Midbrain (tissue), 1 donor: Measurements from ENCODE around the gene AHI1.
A peak's percentile ranks its signal among the peaks of the same experiment; 100 is the strongest.

Source experiments
- DNase-seq: peaks from one replicate; lab custom pipeline; 2025; lab: John Stamatoyannopoulos, UW

AHI1 gene

GRCh38 chr6:135451617-135452190 lies 45.8 kb downstream of the AHI1 start:
- DNase-seq: peak; percentile 12

- DNase-seq: no peak
Measured at GRCh38 chr6:135449246-135449645, 48.3 kb downstream of the AHI1 start.

GRCh38 chr6:135440087-135440792 lies 57.3 kb downstream of the AHI1 start:
- DNase-seq: no peak

GRCh38 chr6:135439549-135439948 lies 58.0 kb downstream of the AHI1 start:
- no peak for DNase-seq

GRCh38 chr6:135438907-135439535 lies 58.5 kb downstream of the AHI1 start:
- no peak for DNase-seq

- DNase-seq: no peak
Measured at GRCh38 chr6:135434991-135435390, 62.5 kb downstream of the AHI1 start.

- no peak for DNase-seq
Measured at GRCh38 chr6:135434095-135434494, 63.4 kb downstream of the AHI1 start.

GRCh38 chr6:135428078-135428477 lies 69.5 kb downstream of the AHI1 start:
- DNase-seq: no peak

- DNase-seq: no peak
Measured at GRCh38 chr6:135426833-135427232, 70.7 kb downstream of the AHI1 start.

GRCh38 chr6:135424385-135424784 lies 73.2 kb downstream of the AHI1 start:
- no peak for DNase-seq

GRCh38 chr6:135423649-135424128 lies 73.9 kb downstream of the AHI1 start:
- DNase-seq: no peak

- DNase-seq: no peak
Measured at GRCh38 chr6:135419162-135419561, 78.4 kb downstream of the AHI1 start.

- DNase-seq: no peak
Measured at GRCh38 chr6:135418040-135418760, 79.3 kb downstream of the AHI1 start.

GRCh38 chr6:135412761-135413160 lies 84.8 kb downstream of the AHI1 start:
- no peak for DNase-seq

GRCh38 chr6:135411849-135412248 lies 85.7 kb downstream of the AHI1 start:
- no peak for DNase-seq

GRCh38 chr6:135411339-135411738 lies 86.2 kb downstream of the AHI1 start:
- no peak for DNase-seq

- DNase-seq: no peak
Measured at GRCh38 chr6:135410856-135411255, 86.7 kb downstream of the AHI1 start.

GRCh38 chr6:135403584-135403983 lies 94.0 kb downstream of the AHI1 start:
- no peak for DNase-seq

- DNase-seq: no peak
Measured at GRCh38 chr6:135402311-135402710, 95.2 kb downstream of the AHI1 start.

GRCh38 chr6:135397172-135397952 lies 100.2 kb downstream of the AHI1 start:
- no peak for DNase-seq

- no peak for DNase-seq
Measured at GRCh38 chr6:135395136-135395535, 102.4 kb downstream of the AHI1 start.

GRCh38 chr6:135393289-135393688 lies 104.3 kb downstream of the AHI1 start:
- no peak for DNase-seq
